HG02610 (cell line): ENCODE results near the gene RAB11FIP3.
A peak's percentile ranks its signal among the peaks of the same experiment; 100 is the strongest.

ENCODE experiments used
- ATAC-seq: cut with Tn5 transposase; IDR thresholded peaks from one replicate; pipeline ENCODE4 v1.9.1; 2021; ENCODE audit warnings: mild to moderate bottlenecking, moderate library complexity; ENCODE audit not compliant: unreplicated experiment

RAB11FIP3 gene

GRCh38 chr16:563072-563644, 137.7 kb downstream of the RAB11FIP3 start:
- ATAC-seq = no peak

GRCh38 chr16:564690-565418, 139.4 kb downstream of the RAB11FIP3 start:
- no peak for ATAC-seq

GRCh38 chr16:565419-566330, 140.2 kb downstream of the RAB11FIP3 start:
- no peak for ATAC-seq

GRCh38 chr16:566475-567372, 141.3 kb downstream of the RAB11FIP3 start, which contains the start of gene NHLRC4:
Gene NHLRC4 (plus strand): TSS chr16:567005. CDS start chr16:568048, 1,043 bp downstream.
- ATAC-seq = no peak

DNA sequence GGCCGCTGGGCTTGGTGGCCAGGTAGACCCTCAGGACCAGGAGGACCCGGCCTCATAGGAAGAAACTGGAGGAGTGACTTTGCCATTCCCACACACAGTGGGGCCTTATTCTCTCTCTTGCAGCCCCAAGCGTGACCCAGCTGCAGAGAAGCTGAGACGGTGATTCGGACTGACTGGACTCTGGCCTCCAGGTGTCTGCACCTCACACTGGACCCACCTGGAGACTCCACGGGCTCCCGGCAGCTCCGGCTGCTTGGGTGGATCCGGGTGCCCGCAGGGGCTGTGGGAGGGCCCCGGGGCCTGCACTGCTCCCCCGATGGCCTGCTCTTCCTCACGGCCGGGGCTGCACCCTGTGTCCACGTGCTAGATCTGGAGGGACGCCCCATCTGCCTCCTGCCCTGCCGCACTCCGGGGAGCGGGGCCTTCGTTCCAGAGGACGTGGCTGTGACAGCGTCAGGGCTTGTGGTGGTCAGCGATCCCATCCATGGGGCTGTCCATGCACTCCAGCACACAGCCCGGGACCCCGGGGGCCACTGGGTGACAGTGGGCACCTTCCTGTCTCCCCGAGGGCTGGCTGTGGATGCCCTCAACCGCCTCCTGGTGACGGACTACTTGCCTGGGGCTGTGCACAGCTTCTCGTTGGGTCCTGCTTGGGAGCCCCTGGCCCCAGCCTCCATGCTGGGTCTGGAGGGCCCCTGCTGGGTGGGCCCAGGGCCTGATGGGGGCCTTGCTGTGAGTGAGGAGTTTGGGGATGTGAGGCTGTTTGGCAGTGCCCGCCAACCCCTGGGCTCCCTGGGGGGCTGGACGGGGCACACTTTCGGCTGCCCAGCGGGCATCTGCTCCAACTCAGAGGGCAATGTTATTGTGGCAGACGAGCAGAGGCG, 142.2 kb downstream of the RAB11FIP3 start:
- ATAC-seq = no peak

DNA sequence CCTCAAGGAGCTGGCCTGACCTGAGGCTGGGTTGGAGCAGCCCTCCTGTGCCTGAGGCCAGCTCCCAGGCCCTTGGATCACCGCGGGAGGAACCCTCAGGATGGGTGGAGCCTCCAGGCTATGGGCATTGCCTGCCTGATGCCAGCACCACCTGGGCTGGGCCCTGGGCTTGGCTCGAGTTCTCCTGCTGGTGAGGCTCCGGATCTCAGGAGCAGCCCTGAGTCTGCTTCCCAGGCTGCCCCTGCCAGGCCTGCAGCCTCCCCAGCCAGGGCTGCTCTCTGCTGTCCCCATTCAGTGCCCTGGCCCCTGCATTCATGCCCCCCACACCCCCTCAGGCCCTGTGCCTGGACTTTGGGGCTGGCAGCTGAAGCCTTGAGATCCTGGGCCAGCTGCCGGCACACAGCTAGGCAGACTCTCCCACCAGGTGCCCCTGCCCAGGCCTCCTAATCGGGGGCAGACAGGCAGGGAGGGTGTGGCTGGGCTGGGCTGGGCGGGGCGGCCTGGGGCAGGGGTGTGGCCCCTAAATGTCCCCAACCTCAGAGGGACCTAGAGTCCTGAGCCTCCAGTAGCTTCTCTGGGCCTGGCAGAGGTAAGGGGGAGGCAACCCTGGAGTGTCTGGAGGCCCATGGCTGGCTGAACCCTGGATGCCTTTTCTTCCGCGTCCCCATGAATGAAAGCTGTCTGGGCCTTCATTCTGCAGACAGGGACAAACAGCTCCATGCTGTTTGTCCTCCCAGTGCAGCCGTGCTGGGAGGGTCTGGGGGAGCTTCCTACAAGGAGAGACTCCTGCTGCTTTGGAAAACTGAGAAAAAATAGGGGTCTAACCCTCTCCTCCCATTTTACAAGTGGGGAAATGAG, 143.2 kb downstream of the RAB11FIP3 start:
- no peak for ATAC-seq

DNA sequence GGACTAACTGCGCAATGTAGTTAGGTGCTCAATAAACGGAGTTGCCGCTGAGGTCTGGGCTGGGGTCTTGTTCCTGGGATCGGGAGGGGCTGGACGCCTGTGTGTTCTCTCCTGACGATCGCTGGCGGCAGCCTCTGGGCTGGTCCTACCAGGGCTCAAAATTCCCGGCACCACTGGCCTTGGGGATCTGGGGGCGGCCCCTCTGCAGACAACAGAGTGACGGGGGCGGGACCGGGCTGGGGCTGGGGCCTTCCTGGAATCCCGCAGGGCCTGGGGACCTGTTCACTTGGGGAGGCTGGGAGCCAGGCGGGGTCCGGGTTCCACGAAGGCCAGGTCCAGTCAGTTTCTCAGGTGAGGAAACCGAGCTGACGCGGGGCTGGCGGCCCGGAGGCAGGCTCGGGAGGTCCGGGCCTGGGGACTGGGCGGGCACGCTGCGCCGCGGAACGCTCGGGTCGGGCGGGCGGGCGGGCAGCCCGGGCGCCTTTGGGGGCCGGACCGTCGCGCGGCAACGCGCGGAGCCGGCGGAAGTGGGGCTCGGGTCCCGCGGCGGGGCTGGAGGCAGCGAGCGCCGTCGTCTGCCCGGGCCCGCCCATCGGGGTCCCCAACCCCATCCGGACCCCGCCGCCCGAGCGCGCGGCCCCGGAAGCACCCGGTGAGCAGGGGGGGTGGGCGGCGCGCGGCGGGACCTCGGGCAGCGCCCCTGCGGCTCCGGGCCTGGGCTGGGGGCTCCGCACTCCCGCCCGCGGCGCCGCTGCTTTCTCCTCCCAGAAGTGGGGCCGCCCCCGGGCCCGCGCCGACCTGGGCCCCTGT, 144.2 kb downstream of the RAB11FIP3 start, which contains the start of gene PIGQ:
PIGQ (plus strand) TSS at position 524 of the 810 bp plus-strand sequence. CDS start 4,107 bp downstream, outside the sequence.
- peak; percentile 47 for ATAC-seq
